ENCODE measurements around the gene LCK. TPM values are rescaled to one million over a fixed set of nuclear protein-coding genes. Genes with fewer than 3 reads are reported as not detected.

Gene LCK
- polyA plus RNA-seq, 3 donors = 0.15 to 2.2 (median 1.7) TPM

DNA sequence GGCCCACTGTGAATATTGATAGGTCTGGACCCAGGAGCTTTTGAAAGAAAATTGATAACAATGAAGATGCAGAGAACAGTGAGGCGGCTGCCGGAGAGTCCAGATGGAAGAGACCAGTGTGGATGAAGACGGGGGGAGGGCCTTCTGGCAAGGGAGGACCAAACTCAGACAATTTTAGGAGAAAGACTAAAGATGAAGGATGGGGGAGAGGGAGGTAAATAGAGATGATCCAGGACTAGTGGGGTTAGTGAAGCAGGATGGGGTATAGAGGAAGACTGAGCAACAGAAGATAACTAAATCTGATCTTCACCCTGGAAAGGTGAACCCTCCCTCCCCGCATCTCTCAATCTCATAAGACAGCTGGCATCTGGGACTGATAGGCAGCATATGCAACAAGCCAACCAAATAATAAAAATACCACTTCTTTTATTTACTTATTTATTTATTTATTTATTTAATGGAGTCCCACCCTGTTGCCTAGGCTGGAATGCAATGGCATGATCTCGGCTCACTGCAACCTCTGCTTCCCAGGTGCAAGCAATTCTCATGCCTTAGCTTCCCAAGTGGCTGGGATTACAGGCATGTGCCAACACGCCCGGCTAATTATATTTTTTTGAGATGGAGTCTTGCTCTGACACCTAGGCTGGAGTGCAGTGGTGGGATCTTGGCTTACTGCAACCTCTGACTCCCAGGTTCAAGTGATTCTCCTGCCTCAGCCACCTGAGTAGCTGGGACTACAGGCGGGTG lies 18.3 kb upstream of the LCK start:
- Mint-ChIP-seq H3K9me3 (no peaks in the 10 kb centered on the region), H3K27ac (peak overlapping the region in 3 of 7 donors; percentile 7 to 35 (median 22)), H3K4me1 (no peaks in the 10 kb centered on the region), H3K27me3 (ENCODE audit: low read depth in 3 of 3) (peaks cover 0 to under 1% (median 0%) of the 10 kb centered on the region in 3 donors), H3K36me3 (peaks cover 38 to 49% of the 10 kb centered on the region in 2 donors), H3K4me3 (no peak overlapping the region)
- Histone ChIP-seq H3K9ac (ENCODE audit: insufficient read depth, low read length, poor library complexity, severe bottlenecking) (no peak overlapping the region), H3K4me3 (replicated peaks in 1 of 3; ENCODE audit: low read depth in 2 of 3, low read length in 3 of 3) (no peak overlapping the region), H3K27me3 (ENCODE audit: control insufficient read depth in 2 of 2, insufficient read depth in 2 of 2, low read length in 2 of 2) (no peaks in the 10 kb centered on the region), H3K4me2 (replicated peaks; ENCODE audit: extremely low read depth, low read length, poor library complexity, severe bottlenecking) (no peak overlapping the region), H3K4me1 (ENCODE audit: control insufficient read depth in 1 of 2, insufficient read depth in 2 of 2, low read length in 2 of 2) (no peaks in the 10 kb centered on the region), H4K20me1 (ENCODE audit: insufficient read depth, low read length) (no peaks in the 10 kb centered on the region), H3K27ac (ENCODE audit: low read depth in 1 of 2, low read length in 2 of 2) (no peak overlapping the region), H3K9me3 (replicated peaks in 1 of 2; ENCODE audit: control insufficient read depth in 1 of 2, insufficient read depth in 1 of 2, low read length in 2 of 2) (no peaks in the 10 kb centered on the region), H3K79me2 (ENCODE audit: insufficient read depth, low read length) (no peaks in the 10 kb centered on the region), H3K36me3 (replicated peaks in 1 of 2; ENCODE audit: control insufficient read depth in 1 of 2, insufficient read depth in 2 of 2, low read length in 2 of 2) (peaks cover 39 to 46% of the 10 kb centered on the region in 2 donors), H2AFZ (ENCODE audit: insufficient read depth, low read depth, low read length, poor library complexity, severe bottlenecking) (no peak overlapping the region)
- WGBS (ENCODE audit: insufficient coverage) = 97% methylated on average over 4 of the region's 8 CpGs
- intact Hi-C loops (cut with micrococcal nuclease) = no loop called here
- no peak for DNase-seq
- TF ChIP-seq, protein P1, sequence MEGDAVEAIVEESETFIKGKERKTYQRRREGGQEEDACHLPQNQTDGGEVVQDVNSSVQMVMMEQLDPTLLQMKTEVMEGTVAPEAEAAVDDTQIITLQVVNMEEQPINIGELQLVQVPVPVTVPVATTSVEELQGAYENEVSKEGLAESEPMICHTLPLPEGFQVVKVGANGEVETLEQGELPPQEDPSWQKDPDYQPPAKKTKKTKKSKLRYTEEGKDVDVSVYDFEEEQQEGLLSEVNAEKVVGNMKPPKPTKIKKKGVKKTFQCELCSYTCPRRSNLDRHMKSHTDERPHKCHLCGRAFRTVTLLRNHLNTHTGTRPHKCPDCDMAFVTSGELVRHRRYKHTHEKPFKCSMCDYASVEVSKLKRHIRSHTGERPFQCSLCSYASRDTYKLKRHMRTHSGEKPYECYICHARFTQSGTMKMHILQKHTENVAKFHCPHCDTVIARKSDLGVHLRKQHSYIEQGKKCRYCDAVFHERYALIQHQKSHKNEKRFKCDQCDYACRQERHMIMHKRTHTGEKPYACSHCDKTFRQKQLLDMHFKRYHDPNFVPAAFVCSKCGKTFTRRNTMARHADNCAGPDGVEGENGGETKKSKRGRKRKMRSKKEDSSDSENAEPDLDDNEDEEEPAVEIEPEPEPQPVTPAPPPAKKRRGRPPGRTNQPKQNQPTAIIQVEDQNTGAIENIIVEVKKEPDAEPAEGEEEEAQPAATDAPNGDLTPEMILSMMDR (IDR thresholded peaks at IDR 0.05) = no peak

DNA sequence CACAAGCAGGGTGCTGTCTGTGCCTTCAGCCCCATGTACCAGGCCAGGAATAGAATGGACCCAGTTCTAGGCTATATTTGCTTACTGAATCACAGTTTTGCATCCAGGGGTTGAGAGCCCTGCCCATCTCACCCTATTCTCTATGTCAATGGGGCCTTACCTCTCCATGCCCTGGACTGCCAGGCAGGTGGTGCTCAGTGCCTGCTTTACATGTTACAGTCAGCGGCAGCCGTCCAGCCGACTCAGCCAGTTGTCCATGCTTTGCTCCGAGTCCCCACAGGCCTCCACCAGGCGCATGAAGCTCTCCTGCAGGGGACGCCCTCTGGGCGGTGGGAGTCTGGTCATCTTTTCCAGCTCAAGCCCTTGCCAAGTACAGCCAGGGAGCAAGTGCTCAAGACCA lies 16.3 kb upstream of the LCK start:
- Histone ChIP-seq H3K36me3 (replicated peaks in 1 of 2; ENCODE audit: control insufficient read depth in 1 of 2, insufficient read depth in 2 of 2, low read length in 2 of 2) (peaks cover 21 to 26% of the 10 kb centered on the region in 2 donors), H3K4me3 (replicated peaks in 1 of 3; ENCODE audit: low read depth in 2 of 3, low read length in 3 of 3) (no peak overlapping the region), H3K4me1 (ENCODE audit: control insufficient read depth in 1 of 2, insufficient read depth in 2 of 2, low read length in 2 of 2) (no peaks in the 10 kb centered on the region), H3K9ac (ENCODE audit: insufficient read depth, low read length, poor library complexity, severe bottlenecking) (no peak overlapping the region), H4K20me1 (ENCODE audit: insufficient read depth, low read length) (no peaks in the 10 kb centered on the region), H3K27me3 (ENCODE audit: control insufficient read depth in 2 of 2, insufficient read depth in 2 of 2, low read length in 2 of 2) (peaks cover 0 to 10% of the 10 kb centered on the region in 2 donors), H3K27ac (ENCODE audit: low read depth in 1 of 2, low read length in 2 of 2) (no peak overlapping the region), H3K79me2 (ENCODE audit: insufficient read depth, low read length) (no peaks in the 10 kb centered on the region), H3K9me3 (replicated peaks in 1 of 2; ENCODE audit: control insufficient read depth in 1 of 2, insufficient read depth in 1 of 2, low read length in 2 of 2) (no peaks in the 10 kb centered on the region), H3K4me2 (replicated peaks; ENCODE audit: extremely low read depth, low read length, poor library complexity, severe bottlenecking) (no peak overlapping the region), H2AFZ (ENCODE audit: insufficient read depth, low read depth, low read length, poor library complexity, severe bottlenecking) (no peak overlapping the region)
- TF ChIP-seq, protein P1 (IDR thresholded peaks at IDR 0.05) = no peak
- no peaks in the 10 kb centered on the region for H3K9me3 Mint-ChIP-seq
- peaks cover 7 to 9% (median 7%) of the 10 kb centered on the region in 3 donors for H3K27me3 Mint-ChIP-seq (ENCODE audit: low read depth in 3 of 3)
- no peak overlapping the region for H3K27ac Mint-ChIP-seq
- H3K36me3 Mint-ChIP-seq = peaks cover 22 to 28% of the 10 kb centered on the region in 2 donors
- H3K4me1 Mint-ChIP-seq = no peaks in the 10 kb centered on the region
- intact Hi-C loops (cut with micrococcal nuclease) = no loop called here
- no peak overlapping the region for H3K4me3 Mint-ChIP-seq
- DNase-seq = no peak
- 97% methylated on average over 7 of the region's 7 CpGs for WGBS (ENCODE audit: insufficient coverage)
